HG03196 (cell line): ENCODE data around the gene PRAMEF13.
"Not testable (repeated sequence)": the region's sequence is repeated elsewhere in the genome, so short reads cannot be mapped to it uniquely, and the experiment has no call there.

ENCODE experiments used
- ATAC-seq: cut with Tn5 transposase; IDR thresholded peaks from one replicate; pipeline ENCODE4 v1.9.1; 2021; ENCODE audit not compliant: unreplicated experiment

PRAMEF13 gene

GRCh38 chr1:13201309-13201708 is at the start of gene PRAMEF13:
TSS of gene PRAMEF13 (minus strand) at chr1:13201409. CDS start at chr1:13199589, 1,820 bp downstream.
- ATAC-seq, result not testable (repeated sequence)

- not testable (repeated sequence) for ATAC-seq
These were observed 45.9 kb upstream of the PRAMEF13 start for GRCh38 chr1:13247122-13247521.

- ATAC-seq, result not testable (repeated sequence)
These were observed 45.3 kb upstream of the PRAMEF13 start for GRCh38 chr1:13246554-13246871.

GRCh38 chr1:13245841-13246553 is 44.8 kb upstream of the PRAMEF13 start:
- ATAC-seq, result not testable (repeated sequence)

GRCh38 chr1:13243536-13244263 is 42.5 kb upstream of the PRAMEF13 start:
- ATAC-seq, result not testable (repeated sequence)

- not testable (repeated sequence) for ATAC-seq
These were observed 38.4 kb upstream of the PRAMEF13 start for GRCh38 chr1:13239633-13240032.

GRCh38 chr1:13237572-13237971 is 36.4 kb upstream of the PRAMEF13 start:
- ATAC-seq, result not testable (repeated sequence)

GRCh38 chr1:13234057-13234456 is 32.8 kb upstream of the PRAMEF13 start:
- not testable (repeated sequence) for ATAC-seq

- ATAC-seq, result not testable (repeated sequence)
These were observed 30.8 kb upstream of the PRAMEF13 start for GRCh38 chr1:13232056-13232455.

GRCh38 chr1:13231061-13231750 is 30.0 kb upstream of the PRAMEF13 start:
- ATAC-seq, result not testable (repeated sequence)

- not testable (repeated sequence) for ATAC-seq
These were observed 29.4 kb upstream of the PRAMEF13 start for GRCh38 chr1:13230601-13231000.

- ATAC-seq, result not testable (repeated sequence)
These were observed 28.9 kb upstream of the PRAMEF13 start for GRCh38 chr1:13230096-13230495.

GRCh38 chr1:13228343-13228781 is 27.2 kb upstream of the PRAMEF13 start:
- ATAC-seq, result no peak

- ATAC-seq, result not testable (repeated sequence)
These were observed 26.3 kb upstream of the PRAMEF13 start for GRCh38 chr1:13227271-13228055.

GRCh38 chr1:13225675-13226204 is 24.5 kb upstream of the PRAMEF13 start, which contains the start of gene PRAMEF18:
TSS of gene PRAMEF18 (minus strand) at chr1:13226154. CDS start at chr1:13226106, 48 bp downstream.
- ATAC-seq, result not testable (repeated sequence)

GRCh38 chr1:13224480-13225060 is 23.4 kb upstream of the PRAMEF13 start:
- no peak for ATAC-seq

GRCh38 chr1:13222788-13223187 is 21.6 kb upstream of the PRAMEF13 start:
- ATAC-seq, result not testable (repeated sequence)

GRCh38 chr1:13219203-13219602 is 18.0 kb upstream of the PRAMEF13 start:
- ATAC-seq, result not testable (repeated sequence)

- not testable (repeated sequence) for ATAC-seq
These were observed 15.4 kb upstream of the PRAMEF13 start for GRCh38 chr1:13216619-13217018.

GRCh38 chr1:13208712-13209111 is 7.5 kb upstream of the PRAMEF13 start:
- ATAC-seq, result not testable (repeated sequence)
